ENCODE results near the gene ARHGAP35.

The ARHGAP35 gene

GRCh38 chr19:46861691-46862502, 1.1 kb downstream of the ARHGAP35 start:
- DNase-seq (ENCODE audit: low read depth) = peak; percentile 50
- TF ChIP-seq, protein P1, sequence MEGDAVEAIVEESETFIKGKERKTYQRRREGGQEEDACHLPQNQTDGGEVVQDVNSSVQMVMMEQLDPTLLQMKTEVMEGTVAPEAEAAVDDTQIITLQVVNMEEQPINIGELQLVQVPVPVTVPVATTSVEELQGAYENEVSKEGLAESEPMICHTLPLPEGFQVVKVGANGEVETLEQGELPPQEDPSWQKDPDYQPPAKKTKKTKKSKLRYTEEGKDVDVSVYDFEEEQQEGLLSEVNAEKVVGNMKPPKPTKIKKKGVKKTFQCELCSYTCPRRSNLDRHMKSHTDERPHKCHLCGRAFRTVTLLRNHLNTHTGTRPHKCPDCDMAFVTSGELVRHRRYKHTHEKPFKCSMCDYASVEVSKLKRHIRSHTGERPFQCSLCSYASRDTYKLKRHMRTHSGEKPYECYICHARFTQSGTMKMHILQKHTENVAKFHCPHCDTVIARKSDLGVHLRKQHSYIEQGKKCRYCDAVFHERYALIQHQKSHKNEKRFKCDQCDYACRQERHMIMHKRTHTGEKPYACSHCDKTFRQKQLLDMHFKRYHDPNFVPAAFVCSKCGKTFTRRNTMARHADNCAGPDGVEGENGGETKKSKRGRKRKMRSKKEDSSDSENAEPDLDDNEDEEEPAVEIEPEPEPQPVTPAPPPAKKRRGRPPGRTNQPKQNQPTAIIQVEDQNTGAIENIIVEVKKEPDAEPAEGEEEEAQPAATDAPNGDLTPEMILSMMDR (IDR thresholded peaks at IDR 0.05; ENCODE audit: insufficient read depth, low read depth, low read length, missing control alignments) = no peak
- H3K4me3 ChIP-seq (ENCODE audit: low read length) = peak overlapping the region; percentile 73

DNA sequence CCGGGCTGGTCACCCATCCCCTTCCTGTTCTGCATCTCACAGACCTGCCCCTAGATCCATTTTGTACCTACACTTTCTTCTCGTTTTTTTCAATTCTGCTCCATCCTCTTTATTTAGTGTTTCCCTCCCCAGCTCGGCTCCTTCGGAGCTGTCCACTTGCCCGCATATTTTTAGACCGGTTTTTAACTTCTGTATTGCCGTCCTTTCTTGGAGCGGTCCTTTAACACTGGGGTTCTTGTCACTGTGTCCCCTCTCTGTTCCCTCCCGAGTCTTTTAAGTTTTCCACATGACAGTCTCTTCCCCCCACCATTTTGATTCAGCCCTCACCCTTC, 1.7 kb downstream of the ARHGAP35 start:
- TF ChIP-seq, protein P1 (IDR thresholded peaks at IDR 0.05; ENCODE audit: insufficient read depth, low read depth, low read length, missing control alignments) = no peak
- peak overlapping the region; percentile 73 for H3K4me3 ChIP-seq (ENCODE audit: low read length)
- no peak for DNase-seq (ENCODE audit: low read depth)

- DNase-seq (ENCODE audit: low read depth) = no peak
- peak overlapping the region; percentile 73 for H3K4me3 ChIP-seq (ENCODE audit: low read length)
- TF ChIP-seq, protein P1 (IDR thresholded peaks at IDR 0.05; ENCODE audit: insufficient read depth, low read depth, low read length, missing control alignments) = no peak
These were observed 2.3 kb downstream of the ARHGAP35 start for GRCh38 chr19:46862974-46863632.

GRCh38 chr19:46863818-46864629, 3.2 kb downstream of the ARHGAP35 start:
- DNase-seq (ENCODE audit: low read depth) = peak; percentile 49
- TF ChIP-seq, protein P1 (IDR thresholded peaks at IDR 0.05; ENCODE audit: insufficient read depth, low read depth, low read length, missing control alignments) = no peak
- H3K4me3 ChIP-seq (ENCODE audit: low read length) = peak overlapping the region; percentile 73

GRCh38 chr19:46866407-46867136, 5.8 kb downstream of the ARHGAP35 start:
- peak; percentile 40 for DNase-seq (ENCODE audit: low read depth)
- TF ChIP-seq, protein P1 (IDR thresholded peaks at IDR 0.05; ENCODE audit: insufficient read depth, low read depth, low read length, missing control alignments) = no peak
- H3K4me3 ChIP-seq (ENCODE audit: low read length) = no peak overlapping the region

GRCh38 chr19:46867170-46867569, 6.4 kb downstream of the ARHGAP35 start:
- DNase-seq (ENCODE audit: low read depth) = no peak
- TF ChIP-seq, protein P1 (IDR thresholded peaks at IDR 0.05; ENCODE audit: insufficient read depth, low read depth, low read length, missing control alignments) = no peak

More at GRCh38 chr19:46867170-46867569, 6.4 kb downstream of the ARHGAP35 start:
- no peak overlapping the region for H3K4me3 ChIP-seq (ENCODE audit: low read length)

Data from epithelial cell of esophagus (primary cell).